GM19324 (cell line): Measurements from ENCODE around the gene TPTE2.
A peak's percentile ranks its signal among the peaks of the same experiment; 100 is the strongest.
"Not testable (repeated sequence)": the region's sequence is repeated elsewhere in the genome, so short reads cannot be mapped to it uniquely, and the experiment has no call there.

Source experiments
- ATAC-seq: cut with Tn5 transposase; IDR thresholded peaks from one replicate; pipeline ENCODE4 v1.9.1; 2021; ENCODE audit warnings: mild to moderate bottlenecking, moderate library complexity; ENCODE audit not compliant: unreplicated experiment, low FRiP score

The TPTE2 gene

DNA sequence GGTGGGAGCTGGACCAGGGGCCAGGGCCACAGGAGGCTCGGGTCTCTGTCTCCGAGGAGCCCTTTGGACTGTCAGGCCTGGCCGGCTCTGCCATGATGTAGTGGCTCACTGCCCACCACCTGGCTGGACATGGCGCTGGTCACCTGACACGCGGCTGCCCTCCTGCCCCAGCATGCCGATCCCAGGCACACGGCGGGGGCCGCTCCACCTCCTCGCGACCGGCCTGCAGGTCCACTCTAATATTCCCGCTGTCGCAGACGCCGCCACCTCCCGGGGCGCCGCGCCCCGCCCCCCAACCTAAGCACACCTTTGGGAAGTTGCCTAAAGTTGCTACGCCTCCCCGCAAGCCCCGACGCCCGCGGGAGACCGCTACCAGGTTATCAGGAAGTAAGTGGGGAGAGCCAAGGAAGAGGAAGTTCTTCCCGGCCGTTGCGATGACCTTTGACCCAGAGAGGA lies at the start of gene TPTE2:
Gene TPTE2, minus strand, starts transcription at position 406 of the 456 bp plus-strand sequence. CDS start 58,298 bp downstream, outside the sequence.
- ATAC-seq = not testable (repeated sequence)

DNA sequence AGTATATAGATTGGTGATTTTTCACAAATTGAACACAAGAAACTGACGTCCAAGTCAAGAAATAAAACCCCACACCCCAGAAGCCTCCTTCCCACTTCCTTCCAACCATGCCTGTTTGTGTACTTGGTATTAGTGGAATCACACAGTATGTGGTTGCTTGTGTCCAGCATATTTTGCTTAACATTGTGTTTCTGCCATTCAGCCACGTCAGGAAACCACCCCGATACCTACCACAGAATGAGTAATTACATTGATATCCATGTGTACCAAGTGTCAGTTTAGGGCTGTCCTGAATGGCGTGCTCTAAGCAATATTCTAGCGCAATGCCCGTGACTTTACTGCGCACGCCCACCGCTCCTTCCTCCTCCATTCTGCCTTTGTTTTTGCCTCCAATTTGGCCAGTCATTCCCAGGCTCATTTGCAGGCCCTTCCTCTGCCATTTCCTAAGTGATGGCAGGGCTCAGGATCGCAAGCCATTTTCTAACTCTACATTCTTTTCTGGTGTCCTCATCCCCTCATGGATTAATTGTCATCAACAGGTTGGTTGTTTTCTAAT lies 46.3 kb upstream of the TPTE2 start:
- ATAC-seq = no peak

DNA sequence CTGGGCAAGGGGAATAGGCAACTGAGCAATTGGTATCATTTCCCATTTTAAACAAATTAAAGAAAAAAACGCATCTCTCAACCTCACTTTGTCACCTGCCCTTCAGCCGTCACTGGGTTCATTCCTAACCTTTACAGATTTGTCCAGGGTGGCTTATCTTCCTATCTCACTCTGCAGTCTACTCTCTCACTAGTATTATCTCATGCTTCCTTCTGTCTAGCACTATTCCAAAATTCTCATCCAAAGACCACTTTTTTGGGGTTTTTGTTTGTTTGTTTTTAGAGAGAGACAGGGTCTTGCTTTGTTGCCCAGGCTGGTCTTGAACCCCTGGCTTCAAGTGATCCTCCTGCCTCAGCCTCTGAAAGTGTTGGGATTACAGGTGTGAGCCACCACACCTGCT lies 45.4 kb upstream of the TPTE2 start:
- ATAC-seq = no peak

DNA sequence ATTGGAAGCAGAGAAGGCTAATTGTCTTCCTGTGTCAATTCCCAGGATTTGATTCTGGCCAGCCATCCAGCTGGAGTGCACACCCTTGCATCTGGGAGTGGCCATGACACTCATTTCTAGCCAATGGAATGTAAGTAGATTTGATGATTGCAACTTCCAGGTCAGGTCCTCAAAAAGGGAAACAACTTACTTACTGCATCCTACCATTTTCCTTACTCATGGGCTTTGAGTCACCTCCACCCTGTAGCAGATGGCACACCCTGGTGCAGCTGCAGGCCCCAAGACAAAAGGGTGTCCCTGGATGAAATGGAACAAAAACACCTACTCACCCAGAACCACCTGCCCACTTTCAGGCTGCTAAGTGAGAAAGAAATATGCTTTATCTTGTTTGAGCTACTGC lies 44.8 kb upstream of the TPTE2 start:
- ATAC-seq = no peak

DNA sequence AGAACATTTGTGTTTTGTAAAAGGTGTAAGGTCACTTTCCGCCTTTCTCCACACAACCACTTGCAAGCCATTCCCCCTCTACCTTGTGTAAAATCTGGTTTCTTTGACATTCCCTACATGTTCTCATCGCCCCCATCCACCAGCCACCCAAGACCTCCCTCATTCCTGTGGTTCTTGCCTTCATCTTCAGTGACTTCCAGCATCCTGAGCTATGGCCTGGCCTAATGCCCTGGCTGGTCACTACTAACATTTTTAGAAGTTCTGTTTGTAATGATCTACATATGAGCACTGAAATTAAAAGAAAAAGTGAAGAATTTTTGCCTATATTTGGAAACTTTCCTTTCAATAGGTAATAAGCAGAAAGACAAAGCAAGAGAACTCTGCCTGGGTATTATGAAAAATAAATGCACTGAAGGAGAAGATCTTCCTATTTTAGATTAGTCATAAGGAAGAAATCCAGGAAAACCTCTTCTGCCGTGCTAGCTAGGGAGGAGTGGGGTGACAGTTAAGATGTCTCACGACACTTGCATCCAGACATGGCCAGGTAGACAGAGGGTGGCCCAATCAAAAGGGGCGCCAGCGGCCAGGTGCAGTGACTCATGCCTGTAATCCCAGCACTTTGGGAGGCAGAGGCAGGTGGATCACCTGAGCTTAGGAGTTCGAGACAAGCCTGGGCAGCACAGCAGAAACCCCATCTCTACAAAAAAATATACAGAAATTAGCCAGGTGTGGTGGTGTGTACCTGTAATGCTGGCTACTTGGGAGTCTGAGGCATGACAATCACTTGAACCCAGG lies 44.0 kb upstream of the TPTE2 start:
- ATAC-seq = no peak

DNA sequence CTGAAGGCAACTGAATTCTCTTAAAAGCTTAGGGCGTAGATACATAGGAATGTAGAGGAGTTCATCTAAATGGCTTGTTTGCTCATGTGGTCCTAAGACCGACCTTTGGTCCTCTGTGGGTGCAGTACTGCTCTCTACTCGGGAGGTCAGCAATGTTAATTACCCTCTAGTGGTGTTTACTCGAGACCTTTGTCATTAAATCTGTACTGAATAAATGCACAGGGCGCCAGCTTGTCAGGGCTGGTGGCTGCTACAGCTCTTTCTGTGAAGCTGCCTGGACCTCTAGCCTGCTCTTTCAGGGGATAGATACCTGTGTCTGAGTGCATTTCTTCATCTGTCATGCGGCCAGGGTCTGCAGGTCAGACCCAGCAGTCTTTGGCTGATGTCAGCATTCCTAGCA lies 43.0 kb upstream of the TPTE2 start:
- no peak for ATAC-seq

DNA sequence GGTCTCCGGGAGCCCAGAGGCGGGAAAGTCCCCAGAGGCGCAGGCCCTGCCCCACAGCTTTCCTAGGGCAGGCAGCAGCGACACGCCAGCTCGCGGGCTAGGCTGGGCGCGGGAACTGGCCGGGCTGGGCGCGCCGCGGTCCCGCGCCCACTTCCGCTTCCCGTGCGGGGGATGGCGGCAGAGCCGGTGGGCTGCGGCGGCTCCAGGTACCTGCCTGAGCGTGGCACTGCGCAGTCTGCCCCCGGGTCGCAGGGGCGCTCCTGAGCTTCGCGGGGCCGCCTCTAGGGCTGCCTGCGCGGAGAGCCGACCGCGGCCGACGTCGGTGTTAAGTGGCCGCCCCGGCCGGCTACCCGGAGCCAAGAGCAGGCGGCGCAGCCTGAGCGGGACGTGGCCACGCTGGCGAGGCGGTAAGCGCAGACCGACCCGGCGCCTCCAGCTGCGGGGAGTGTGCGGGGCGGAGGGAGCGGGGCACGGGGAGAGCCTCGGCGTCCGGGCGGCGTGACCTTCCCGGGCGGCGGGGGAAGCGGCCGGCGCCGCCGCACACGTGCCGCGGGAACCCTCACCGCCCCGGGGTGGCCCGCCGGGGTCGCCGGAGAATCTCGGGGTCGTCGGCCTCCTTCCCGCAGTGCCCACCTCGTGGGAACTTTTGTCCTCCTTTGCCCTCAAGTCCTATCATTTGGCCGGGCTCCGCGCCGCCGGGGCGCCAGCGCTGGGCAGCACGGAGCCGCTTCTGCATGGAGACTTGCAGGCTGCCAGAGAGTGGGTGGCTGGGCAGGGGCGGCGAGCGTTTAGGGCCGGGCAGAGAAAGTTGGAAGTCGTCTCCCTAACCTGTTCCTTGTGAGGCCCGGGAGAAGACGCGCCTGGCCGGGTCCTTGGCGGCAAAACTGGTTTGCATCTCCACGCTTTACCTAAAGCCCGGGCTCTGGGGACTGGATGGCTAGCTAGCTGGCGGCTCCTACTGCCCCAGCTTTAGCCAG lies 40.7 kb upstream of the TPTE2 start:
- peak; percentile 96 for ATAC-seq

DNA sequence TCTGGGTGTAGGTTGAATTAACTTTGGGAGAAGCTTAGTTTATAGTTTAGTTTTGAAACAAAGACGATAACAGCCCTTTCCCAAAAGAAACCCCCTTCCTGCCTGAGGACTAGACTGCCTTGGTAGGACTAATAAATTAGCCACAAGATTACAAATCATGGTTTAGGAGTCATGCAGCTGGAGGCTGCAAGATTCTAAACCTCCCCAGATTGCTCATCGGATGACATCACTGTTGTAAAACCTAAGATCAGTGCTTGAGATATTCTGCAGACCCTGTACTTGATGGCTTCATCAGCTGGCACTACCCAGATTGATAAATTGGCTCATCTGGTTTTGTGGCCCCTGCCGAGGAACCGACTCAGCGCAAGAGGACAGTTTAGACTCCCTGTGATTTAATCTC lies 36.2 kb upstream of the TPTE2 start:
- ATAC-seq = no peak

DNA sequence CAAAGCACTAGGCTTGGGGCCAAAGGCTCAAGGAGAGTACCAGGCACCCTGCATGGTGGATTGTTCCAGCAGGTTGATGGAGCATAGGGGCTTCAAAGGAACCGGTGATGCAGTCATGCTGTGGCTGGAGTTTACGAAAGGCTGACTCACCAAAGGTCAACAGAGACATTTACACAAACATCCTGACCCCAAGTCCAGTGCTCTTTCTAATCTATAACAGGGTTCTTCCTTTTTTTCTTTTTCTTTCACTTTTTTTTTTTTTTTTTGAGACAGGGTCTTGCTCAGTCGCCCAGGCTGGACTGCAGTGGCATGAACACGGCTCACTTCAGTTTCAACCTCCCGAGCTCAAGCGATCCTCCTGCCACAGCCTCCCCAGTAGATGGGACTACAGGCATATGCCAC lies 35.6 kb upstream of the TPTE2 start:
- no peak for ATAC-seq

DNA sequence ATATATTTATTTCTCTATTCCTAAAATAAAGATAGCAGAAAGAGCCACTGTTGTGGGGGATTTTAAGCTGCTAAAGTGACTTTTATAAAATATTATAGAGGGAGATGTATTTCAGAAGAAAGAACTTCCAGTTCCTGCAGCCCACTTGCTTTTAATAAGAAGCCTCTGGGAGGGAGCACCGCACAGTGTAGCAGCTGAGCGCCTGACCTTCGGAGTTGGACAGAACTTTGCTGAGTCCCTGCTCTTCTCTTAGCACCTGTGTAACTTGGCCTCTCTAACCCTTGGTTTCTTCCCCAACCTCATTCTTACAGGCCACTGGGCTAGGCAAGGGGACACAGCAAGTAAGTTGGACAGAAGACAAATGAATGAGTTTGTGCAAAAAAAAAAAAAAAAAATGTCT lies 34.8 kb upstream of the TPTE2 start:
- no peak for ATAC-seq

DNA sequence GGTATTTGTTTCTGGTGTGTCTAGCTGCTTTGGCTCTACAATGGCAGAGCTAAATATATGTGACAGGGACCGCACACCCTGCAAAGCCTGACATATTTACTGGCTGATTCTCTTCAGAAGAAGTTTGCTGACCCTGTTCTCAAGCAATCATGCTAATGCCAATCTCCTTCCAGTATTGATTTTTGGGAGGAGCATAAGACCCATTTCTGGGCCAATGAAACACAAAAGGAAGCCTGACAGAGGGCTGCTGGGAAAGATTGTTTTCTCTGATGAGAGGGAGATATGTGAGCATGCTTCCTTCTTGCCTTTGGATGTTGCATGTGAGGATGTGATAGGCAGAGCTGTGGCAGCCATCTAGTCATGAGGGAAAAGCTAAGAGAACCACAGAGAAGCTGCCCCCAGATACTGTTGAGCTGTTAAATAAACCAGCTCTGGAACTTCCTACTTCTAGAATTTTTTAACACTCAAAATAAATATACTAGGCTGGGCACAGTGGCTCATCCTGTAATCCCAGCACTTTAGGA lies 31.4 kb upstream of the TPTE2 start:
- no peak for ATAC-seq

DNA sequence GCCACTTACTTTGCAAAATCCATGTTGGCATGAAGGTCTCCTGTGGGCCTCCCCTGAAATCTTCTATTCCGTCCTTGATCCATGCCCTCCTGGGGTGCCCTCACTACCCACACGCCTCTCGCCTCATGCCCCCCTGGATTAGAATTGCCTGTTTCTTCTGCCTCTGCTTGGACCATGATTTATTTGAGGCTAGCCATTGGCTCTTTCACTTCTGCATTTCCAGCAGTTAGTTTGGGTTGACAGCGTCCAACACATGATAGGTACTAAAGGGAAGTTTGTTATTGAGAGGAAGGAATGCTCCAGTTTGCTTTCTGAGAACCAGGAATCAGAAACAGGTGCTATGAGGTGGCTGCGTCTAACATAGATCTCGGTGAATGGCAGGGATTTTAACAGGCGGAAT lies 30.5 kb upstream of the TPTE2 start:
- ATAC-seq = no peak

DNA sequence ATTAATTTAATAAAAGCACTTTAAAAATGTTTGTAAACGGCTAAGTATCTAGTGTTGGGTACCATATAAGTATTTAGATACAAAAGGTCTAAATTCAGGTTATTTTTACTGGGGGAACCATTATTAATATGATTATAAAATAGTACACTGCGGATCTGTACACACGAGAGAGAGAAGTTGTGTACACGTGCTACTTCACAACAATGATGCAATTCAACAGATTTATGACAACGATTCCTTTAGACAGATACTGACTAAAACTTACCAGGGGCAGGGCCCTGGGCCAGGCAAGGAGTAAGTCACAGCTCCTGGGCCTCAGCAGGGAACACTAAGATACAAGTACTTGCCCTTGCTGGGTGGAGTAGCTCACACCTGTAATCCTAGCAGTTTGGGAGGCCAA lies 29.1 kb upstream of the TPTE2 start:
- no peak for ATAC-seq

DNA sequence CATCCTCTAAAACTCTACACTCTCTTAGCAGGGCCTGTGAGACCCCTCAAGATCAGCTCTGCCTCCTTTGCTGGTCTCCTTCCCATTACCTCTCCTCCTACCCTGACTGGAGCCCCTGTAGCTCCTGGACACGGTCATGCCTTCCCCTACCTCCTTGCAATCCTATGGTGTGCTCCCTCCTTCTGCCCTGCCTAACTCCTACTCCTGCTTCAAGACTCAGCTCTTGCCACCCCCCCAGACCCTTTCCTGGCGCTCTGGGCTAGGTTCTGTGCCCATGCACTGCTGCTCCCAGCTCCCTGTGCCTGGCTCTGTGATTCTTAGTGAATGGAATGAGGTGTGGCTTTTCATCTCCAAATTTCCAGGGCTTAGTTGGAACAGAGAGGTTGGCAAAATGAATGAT lies 28.0 kb upstream of the TPTE2 start:
- ATAC-seq = no peak

DNA sequence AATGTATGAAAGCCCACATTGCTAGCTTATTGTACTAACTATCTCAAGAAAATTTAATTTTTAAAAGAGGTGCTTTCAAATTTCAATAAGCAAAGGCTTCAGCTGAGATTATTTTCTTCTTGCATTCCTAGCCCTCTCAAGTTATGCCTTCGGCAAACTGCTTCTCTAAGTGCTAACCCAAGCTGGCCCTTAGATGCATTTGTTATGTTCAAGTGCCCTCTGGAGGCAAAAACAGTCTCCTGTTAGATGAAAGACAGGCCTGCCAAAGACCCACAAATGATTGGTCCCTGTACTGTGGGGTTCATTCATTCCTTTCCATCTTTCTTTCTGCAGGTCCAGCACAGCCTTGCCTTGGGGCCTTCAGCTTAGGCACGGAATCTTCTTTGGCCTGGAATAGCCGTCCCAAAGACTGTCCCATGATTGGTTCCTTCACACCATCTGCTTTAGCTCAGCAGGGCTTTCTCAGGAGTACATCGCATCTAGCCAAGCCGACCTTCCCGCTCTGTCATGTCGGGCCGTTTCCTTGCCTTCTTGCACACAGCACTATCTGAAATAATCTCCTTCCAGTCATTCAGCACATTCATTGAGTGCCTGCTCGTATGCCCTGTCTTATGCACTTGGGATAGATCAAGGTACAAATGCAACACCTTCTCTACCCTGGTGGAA lies 26.4 kb upstream of the TPTE2 start:
- ATAC-seq = peak; percentile 82

DNA sequence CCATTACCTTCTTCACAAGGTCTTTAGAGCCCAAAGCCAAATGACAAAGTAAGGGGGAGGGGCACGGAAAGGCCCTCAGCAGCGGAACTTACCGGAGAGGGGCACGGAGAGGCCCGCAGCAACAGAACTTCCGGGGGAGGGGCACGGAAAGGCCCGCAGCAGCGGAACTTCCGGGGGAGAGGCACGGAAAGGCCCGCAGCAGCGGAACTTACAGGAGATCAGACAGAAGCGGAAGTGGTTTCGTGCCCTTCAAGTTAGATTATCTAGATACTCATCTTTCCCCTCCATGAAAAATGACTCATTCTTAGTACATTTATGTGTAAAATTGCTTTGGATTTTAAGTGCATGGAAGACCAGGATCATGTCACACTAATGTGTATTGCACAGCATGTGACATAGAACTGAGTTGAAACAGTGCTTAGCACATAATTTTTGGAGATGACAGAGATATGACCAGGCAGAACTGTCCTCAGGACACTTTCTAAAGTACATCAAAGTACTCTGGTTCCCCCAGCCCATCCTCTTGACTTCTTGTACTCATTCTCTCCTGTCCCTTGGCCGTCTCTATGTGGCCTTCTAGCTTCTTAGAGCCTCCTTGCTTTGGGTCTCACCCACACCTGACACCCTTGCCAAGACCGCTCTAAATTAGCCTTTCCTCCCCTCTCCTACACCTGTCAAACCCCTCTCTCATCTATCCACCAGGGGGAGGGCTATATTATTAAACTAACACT lies 25.7 kb upstream of the TPTE2 start:
- ATAC-seq = peak; percentile 74

DNA sequence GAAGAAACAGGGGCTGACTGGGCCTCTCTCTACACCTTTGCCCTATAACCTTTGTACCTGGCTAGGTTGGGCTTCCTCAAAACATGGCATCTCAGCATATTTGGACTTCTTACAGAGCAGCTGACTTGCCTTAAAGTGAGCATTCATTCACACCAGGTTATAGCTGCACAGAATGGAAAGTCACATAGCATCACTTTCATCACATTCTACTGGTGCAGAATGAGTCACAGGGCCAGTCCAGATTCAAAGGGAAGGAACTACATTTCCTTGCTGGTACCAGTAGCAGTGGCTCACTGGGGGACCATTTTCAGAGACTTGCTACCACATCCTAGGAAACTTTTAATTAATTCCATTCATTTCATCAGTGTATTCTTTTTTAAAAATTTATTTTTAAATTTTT lies 20.3 kb upstream of the TPTE2 start:
- no peak for ATAC-seq

DNA sequence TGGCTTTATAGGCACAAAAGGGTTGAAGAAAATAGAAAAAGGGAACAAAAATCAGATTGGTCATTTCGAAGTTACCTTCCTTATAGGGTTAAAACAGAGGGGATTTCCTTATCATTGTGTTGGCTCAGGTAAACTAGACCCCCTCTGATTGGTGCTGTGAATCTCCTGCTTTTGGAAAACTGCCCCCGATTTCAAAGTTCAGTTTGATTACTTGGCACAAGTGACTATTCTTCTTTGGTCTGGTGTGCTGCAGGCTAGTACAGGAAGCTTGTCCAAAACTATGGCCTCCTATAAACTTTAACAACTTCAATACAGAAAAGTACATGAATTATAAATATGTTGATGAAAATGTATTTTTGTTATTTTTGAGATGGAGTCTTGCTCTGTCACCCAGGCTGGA lies 13.9 kb upstream of the TPTE2 start:
- no peak for ATAC-seq

DNA sequence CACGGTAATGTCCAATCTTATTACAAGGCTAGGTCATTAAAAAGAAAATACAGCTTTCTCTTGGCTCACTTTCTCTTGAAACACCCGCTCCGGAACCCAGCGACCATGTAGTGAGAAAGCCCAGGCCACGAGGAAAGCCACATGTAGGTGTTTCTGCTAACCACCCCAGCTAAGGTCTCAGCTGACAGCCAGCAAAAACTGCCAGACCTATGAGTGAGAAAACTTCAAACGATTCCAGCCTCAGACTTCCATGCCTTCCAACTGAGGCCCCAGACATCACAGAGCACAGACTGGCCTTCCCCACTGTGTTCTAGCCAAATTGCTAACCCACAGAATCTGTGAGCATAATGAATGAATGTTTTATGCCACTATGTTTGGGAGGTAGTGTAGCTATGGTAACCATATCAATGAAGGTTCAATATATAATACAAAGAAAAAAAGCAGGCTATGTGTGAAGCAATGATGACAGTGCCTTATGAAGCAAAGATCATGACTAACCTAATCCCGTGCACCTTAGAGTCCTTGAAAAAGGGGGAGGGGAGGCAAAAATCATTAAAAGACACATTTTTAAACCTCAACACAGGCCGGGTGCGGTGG lies 11.9 kb upstream of the TPTE2 start:
- no peak for ATAC-seq
